ENCODE results near the gene FBP1. TPM values are rescaled to one million over a fixed set of nuclear protein-coding genes. Genes with fewer than 3 reads are reported as not detected.

FBP1 gene
- total RNA-seq, 1 donor from 2014 or later, result not detected

- H3K36me3 Mint-ChIP-seq (ENCODE audit: low read depth), result no peaks in the 10 kb centered on the region
Observed at GRCh38 chr9:94655739-94656138, 16.4 kb upstream of the FBP1 start.

GRCh38 chr9:94654165-94654894 is 15.0 kb upstream of the FBP1 start:
- peaks cover 3% of the 10 kb centered on the region for H3K27me3 Mint-ChIP-seq (ENCODE audit: low read depth)
- H3K36me3 Mint-ChIP-seq (ENCODE audit: low read depth), result no peaks in the 10 kb centered on the region
- DNase-seq (ENCODE audit: low spot score), result no peak
- peaks cover 4% of the 10 kb centered on the region for H3K4me1 Mint-ChIP-seq (ENCODE audit: low read depth)
- H3K27ac Mint-ChIP-seq (ENCODE audit: unreplicated experiment), result no peak overlapping the region
- no peaks in the 10 kb centered on the region for H3K9me3 Mint-ChIP-seq (ENCODE audit: low read depth)
- no peak for TF ChIP-seq CTCF (IDR thresholded peaks at IDR 0.05)
- no peak overlapping the region for H3K4me3 Mint-ChIP-seq (ENCODE audit: unreplicated experiment)

More at GRCh38 chr9:94655739-94656138, 16.4 kb upstream of the FBP1 start:
- Mint-ChIP-seq H3K9me3 (ENCODE audit: low read depth) (no peaks in the 10 kb centered on the region), H3K4me3 (ENCODE audit: unreplicated experiment) (no peak overlapping the region), H3K27ac (ENCODE audit: unreplicated experiment) (no peak overlapping the region), H3K27me3 (ENCODE audit: low read depth) (peaks cover 3% of the 10 kb centered on the region), H3K4me1 (ENCODE audit: low read depth) (peaks cover 3% of the 10 kb centered on the region)
- TF ChIP-seq CTCF (IDR thresholded peaks at IDR 0.05), result no peak
- no peak for DNase-seq (ENCODE audit: low spot score)

- Mint-ChIP-seq H3K36me3 (ENCODE audit: low read depth) (no peaks in the 10 kb centered on the region), H3K27ac (ENCODE audit: unreplicated experiment) (no peak overlapping the region), H3K9me3 (ENCODE audit: low read depth) (no peaks in the 10 kb centered on the region), H3K27me3 (ENCODE audit: low read depth) (no peaks in the 10 kb centered on the region), H3K4me3 (ENCODE audit: unreplicated experiment) (no peak overlapping the region), H3K4me1 (ENCODE audit: low read depth) (peaks cover 9% of the 10 kb centered on the region)
- no peak for TF ChIP-seq CTCF (IDR thresholded peaks at IDR 0.05)
- DNase-seq (ENCODE audit: low spot score), result no peak
Observed at GRCh38 chr9:94650949-94651348, 11.6 kb upstream of the FBP1 start.

GRCh38 chr9:94649100-94649819 is 9.9 kb upstream of the FBP1 start:
- Mint-ChIP-seq H3K27ac (ENCODE audit: unreplicated experiment) (no peak overlapping the region), H3K36me3 (ENCODE audit: low read depth) (no peaks in the 10 kb centered on the region), H3K4me3 (ENCODE audit: unreplicated experiment) (no peak overlapping the region), H3K9me3 (ENCODE audit: low read depth) (no peaks in the 10 kb centered on the region), H3K27me3 (ENCODE audit: low read depth) (no peaks in the 10 kb centered on the region), H3K4me1 (ENCODE audit: low read depth) (peaks cover 9% of the 10 kb centered on the region)
- no peak for DNase-seq (ENCODE audit: low spot score)
- no peak for TF ChIP-seq CTCF (IDR thresholded peaks at IDR 0.05)

GRCh38 chr9:94648185-94648584 is 8.9 kb upstream of the FBP1 start:
- peaks cover 9% of the 10 kb centered on the region for H3K4me1 Mint-ChIP-seq (ENCODE audit: low read depth)
- no peak overlapping the region for H3K4me3 Mint-ChIP-seq (ENCODE audit: unreplicated experiment)
- TF ChIP-seq CTCF (IDR thresholded peaks at IDR 0.05), result no peak
- DNase-seq (ENCODE audit: low spot score), result no peak
- H3K36me3 Mint-ChIP-seq (ENCODE audit: low read depth), result no peaks in the 10 kb centered on the region
- H3K27ac Mint-ChIP-seq (ENCODE audit: unreplicated experiment), result no peak overlapping the region
- no peaks in the 10 kb centered on the region for H3K27me3 Mint-ChIP-seq (ENCODE audit: low read depth)
- H3K9me3 Mint-ChIP-seq (ENCODE audit: low read depth), result no peaks in the 10 kb centered on the region
